Gastroesophageal sphincter (tissue), 4 donors: Measurements from ENCODE around the gene BCAS3. TPM values are rescaled to one million over a fixed set of nuclear protein-coding genes. Genes with fewer than 3 reads are reported as not detected.

Source experiments
- ATAC-seq: fragments of 150-250 bp; one replicate; pipeline ENCODE4 v1.9.1; 2016; ENCODE audit warnings: mild to moderate bottlenecking, moderate library complexity
- H3K27ac ChIP-seq, 4 donors: fragments of 200-600 bp; sonication (generic) in 3 of 4; 1 replicate in 3 of 4; 2 replicates in 1 of 4; pipeline ENCODE4 v1.5.1; 2016 to 2019
- H3K27me3 ChIP-seq: fragments of 200-600 bp; sonication (generic); one replicate; pipeline ENCODE4 v1.5.1; 2019
- H3K36me3 ChIP-seq, 2 donors: fragments of 200-600 bp; sonication (generic); one replicate each; pipeline ENCODE4 v1.5.1; 2019; ENCODE audit warnings: control low read depth in 1 of 2
- H3K4me1 ChIP-seq, 3 donors: fragments of 200-600 bp; sonication (generic); 1 replicate in 2 of 3; 2 replicates in 1 of 3; pipeline ENCODE4 v1.5.1; 2016 to 2019; ENCODE audit warnings: control low read depth in 2 of 3
- H3K4me3 ChIP-seq, 2 donors: fragments of 200-600 bp; sonication (generic); one replicate each; pipeline ENCODE4 v1.5.1; 2019; ENCODE audit warnings: mild to moderate bottlenecking in 1 of 2, moderate library complexity in 1 of 2
- H3K9me3 ChIP-seq, 3 donors: fragments of 200-600 bp; sonication (generic); one replicate each; pipeline ENCODE4 v1.5.1; 2017 to 2019; ENCODE audit warnings: control low read depth in 2 of 3
- CTCF ChIP-seq, 4 experiments: fragments of 200-600 bp in 2 of 4; fragments of 450-650 bp in 2 of 4; sonication (generic) in 1 of 4; IDR thresholded peaks; one replicate each; pipeline ENCODE4 v1.5.1; 2017 to 2019; ENCODE audit warnings: antibody characterized with exemption in 4 of 4, mild to moderate bottlenecking in 2 of 4, moderate library complexity in 2 of 4
- EP300 ChIP-seq: sonication (generic); formaldehyde crosslinking; IDR thresholded peaks from one replicate; pipeline ENCODE4 v1.6.1; 2017; ENCODE audit warnings: antibody characterized with exemption, mild to moderate bottlenecking
- POLR2A ChIP-seq, 2 donors: fragments of 450-650 bp; IDR thresholded peaks; one replicate each; pipeline ENCODE4 v1.6.1; 2017; ENCODE audit warnings: antibody characterized with exemption in 2 of 2, mild to moderate bottlenecking in 2 of 2, moderate library complexity in 1 of 2
- POLR2AphosphoS5 ChIP-seq: sonication (generic); formaldehyde crosslinking; IDR thresholded peaks from one replicate; pipeline ENCODE4 v1.6.1; 2017; ENCODE audit warnings: antibody characterized with exemption
- WGBS, 2 donors: methylation state at CpG; one replicate each; pipeline ENCODE4 v1.1.5; 2018; ENCODE audit warnings: low coverage in 1 of 2; 5-methylcytosine and 5-hydroxymethylcytosine counted together
- total RNA-seq, 4 donors: library from RNA; depleted of rRNA; stranded (reverse); fragments of >200 nt; gene quantifications; one replicate each; pipeline ENCODE4 v1.1.0, GENCODE V29; 2016

BCAS3 gene
- total RNA-seq, 4 donors from 2014 or later, result 18.8 to 37.0 (median 34.5) TPM

GRCh38 chr17:61280338-61280737 lies 602.7 kb downstream of the BCAS3 start:
- TF ChIP-seq CTCF (IDR thresholded peaks at IDR 0.05) (no peak), EP300 (no peak), POLR2A (IDR thresholded peaks at IDR 0.05) (no peak), POLR2AphosphoS5 (no peak)
- H3K9me3 ChIP-seq, result no peaks in the 10 kb centered on the region
- H3K4me1 ChIP-seq, result peaks cover 0 to 13% (median 3%) of the 10 kb centered on the region in 3 donors
- H3K27ac ChIP-seq, result peak overlapping the region in 1 of 4 donors; percentile 32
- no peaks in the 10 kb centered on the region for H3K27me3 ChIP-seq
- H3K36me3 ChIP-seq, result no peaks in the 10 kb centered on the region
- ATAC-seq, result no peak
- H3K4me3 ChIP-seq, result no peak overlapping the region

GRCh38 chr17:61280851-61281250 lies 603.2 kb downstream of the BCAS3 start:
- WGBS, 2 donors, result 90% methylated on average over 3 of the region's 3 CpGs
- Histone ChIP-seq H3K9me3 (no peaks in the 10 kb centered on the region), H3K36me3 (no peaks in the 10 kb centered on the region), H3K27me3 (no peaks in the 10 kb centered on the region), H3K4me1 (peaks cover 0 to 19% (median 7%) of the 10 kb centered on the region in 3 donors), H3K4me3 (no peak overlapping the region), H3K27ac (no peak overlapping the region)
- no peak for TF ChIP-seq POLR2AphosphoS5
- TF ChIP-seq POLR2A (IDR thresholded peaks at IDR 0.05), result no peak
- TF ChIP-seq EP300, result no peak
- no peak for TF ChIP-seq CTCF (IDR thresholded peaks at IDR 0.05)
- no peak for ATAC-seq

GRCh38 chr17:61282377-61282776 lies 604.7 kb downstream of the BCAS3 start:
- Histone ChIP-seq H3K9me3 (no peaks in the 10 kb centered on the region), H3K36me3 (no peaks in the 10 kb centered on the region), H3K27ac (no peak overlapping the region), H3K4me1 (peaks cover 0 to 28% (median 10%) of the 10 kb centered on the region in 3 donors), H3K4me3 (no peak overlapping the region), H3K27me3 (no peaks in the 10 kb centered on the region)
- no peak for TF ChIP-seq POLR2AphosphoS5
- TF ChIP-seq EP300, result no peak
- no peak for TF ChIP-seq CTCF (IDR thresholded peaks at IDR 0.05)
- TF ChIP-seq POLR2A (IDR thresholded peaks at IDR 0.05), result no peak
- ATAC-seq, result no peak
- 69 to 84% methylated on average over 3 of the region's 3 CpGs for whole genome bisulfite sequencing, 2 donors

- Histone ChIP-seq H3K4me3 (no peak overlapping the region), H3K9me3 (no peaks in the 10 kb centered on the region), H3K27me3 (no peaks in the 10 kb centered on the region), H3K4me1 (peaks cover 0 to 30% (median 10%) of the 10 kb centered on the region in 3 donors), H3K36me3 (no peaks in the 10 kb centered on the region), H3K27ac (no peak overlapping the region)
- no peak for ATAC-seq
- no peak for TF ChIP-seq POLR2A (IDR thresholded peaks at IDR 0.05)
- no peak for TF ChIP-seq POLR2AphosphoS5
- no peak for TF ChIP-seq CTCF (IDR thresholded peaks at IDR 0.05)
- TF ChIP-seq EP300, result no peak
- WGBS, 2 donors, result 89 to 96% methylated on average over 5 to 6 of the region's 6 CpGs
These were observed 605.4 kb downstream of the BCAS3 start for GRCh38 chr17:61283043-61283442.

GRCh38 chr17:61284174-61284573 lies 606.5 kb downstream of the BCAS3 start:
- WGBS, 2 donors, result 83 to 100% methylated on average over 1 to 6 of the region's 10 CpGs
- Histone ChIP-seq H3K36me3 (no peaks in the 10 kb centered on the region), H3K9me3 (no peaks in the 10 kb centered on the region), H3K27me3 (no peaks in the 10 kb centered on the region), H3K4me1 (peaks cover 0 to 40% (median 11%) of the 10 kb centered on the region in 3 donors), H3K4me3 (no peak overlapping the region), H3K27ac (no peak overlapping the region)
- TF ChIP-seq EP300 (no peak), CTCF (IDR thresholded peaks at IDR 0.05) (no peak), POLR2A (IDR thresholded peaks at IDR 0.05) (no peak), POLR2AphosphoS5 (no peak)
- no peak for ATAC-seq
